Dendritic cell treated with granulocyte-macrophage colony-stimulating factor and Interleukin-4, amounts not matched to agents 40 ng/mL and 50 ng/mL, for 4 days (primary cell): ENCODE data around the gene TACC3.
A peak's percentile ranks its signal among the peaks of the same experiment; 100 is the strongest.
"Not testable (repeated sequence)": the region's sequence is repeated elsewhere in the genome, so short reads cannot be mapped to it uniquely, and the experiment has no call there.

ENCODE experiments used
- H3K27ac Mint-ChIP-seq: one replicate; pipeline ENCODE4 v1.8.0; 2022; ENCODE audit warnings: mild to moderate bottlenecking, mixed read lengths
- H3K27me3 Mint-ChIP-seq: one replicate; pipeline ENCODE4 v1.8.0; 2022; ENCODE audit warnings: mild to moderate bottlenecking, mixed read lengths
- H3K36me3 Mint-ChIP-seq: one replicate; pipeline ENCODE4 v1.8.0; 2022; ENCODE audit warnings: low read depth, mixed read lengths
- H3K4me1 Mint-ChIP-seq: one replicate; pipeline ENCODE4 v1.8.0; 2022; ENCODE audit warnings: low read depth, mixed read lengths
- H3K4me3 Mint-ChIP-seq: one replicate; pipeline ENCODE4 v1.8.0; 2022; ENCODE audit warnings: mild to moderate bottlenecking, moderate library complexity, mixed read lengths
- H3K9me3 Mint-ChIP-seq: one replicate; pipeline ENCODE4 v1.8.0; 2022; ENCODE audit warnings: mixed read lengths
- intact Hi-C: fragments of 100-400 bp; cut with micrococcal nuclease; formaldehyde crosslinking; loops from one replicate; pipeline ENCODE4 v1.15.0; 2022

The TACC3 gene

GRCh38 chr4:1686440-1687036 lies 34.8 kb upstream of the TACC3 start:
- intact Hi-C loops: no loop called here
- H3K27ac Mint-ChIP-seq: peak overlapping the region; percentile 28

DNA sequence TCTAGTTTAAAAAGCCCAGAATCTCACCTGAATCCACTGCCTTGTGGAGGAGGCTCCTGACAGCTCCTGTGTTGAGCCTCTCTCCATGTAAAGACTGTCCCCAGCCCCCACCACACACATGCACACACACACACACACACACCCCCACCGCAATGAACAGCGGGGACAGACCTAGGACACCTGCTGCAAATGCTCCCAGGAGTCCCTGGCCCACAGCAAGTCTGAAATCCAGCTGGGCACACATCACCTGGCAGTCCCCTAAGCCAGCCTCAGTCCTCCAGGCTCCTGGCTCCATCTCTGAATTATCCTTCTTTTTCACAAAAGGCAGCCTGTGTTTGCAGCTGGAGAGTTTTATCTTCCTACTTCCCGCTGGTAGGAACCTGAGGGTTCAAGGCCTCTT lies 30.6 kb upstream of the TACC3 start:
- intact Hi-C loops: no loop called here
- peaks cover 61% of the 10 kb centered on the region for H3K36me3 Mint-ChIP-seq
- H3K4me1 Mint-ChIP-seq: no peaks in the 10 kb centered on the region
- no peak overlapping the region for H3K27ac Mint-ChIP-seq
- H3K4me3 Mint-ChIP-seq: no peak overlapping the region
- H3K27me3 Mint-ChIP-seq: no peaks in the 10 kb centered on the region
- no peaks in the 10 kb centered on the region for H3K9me3 Mint-ChIP-seq

More at GRCh38 chr4:1686440-1687036, 34.8 kb upstream of the TACC3 start:
- Mint-ChIP-seq H3K4me3 (no peak overlapping the region), H3K36me3 (peaks cover 23% of the 10 kb centered on the region), H3K27me3 (no peaks in the 10 kb centered on the region), H3K4me1 (peaks cover 13% of the 10 kb centered on the region), H3K9me3 (no peaks in the 10 kb centered on the region)

DNA sequence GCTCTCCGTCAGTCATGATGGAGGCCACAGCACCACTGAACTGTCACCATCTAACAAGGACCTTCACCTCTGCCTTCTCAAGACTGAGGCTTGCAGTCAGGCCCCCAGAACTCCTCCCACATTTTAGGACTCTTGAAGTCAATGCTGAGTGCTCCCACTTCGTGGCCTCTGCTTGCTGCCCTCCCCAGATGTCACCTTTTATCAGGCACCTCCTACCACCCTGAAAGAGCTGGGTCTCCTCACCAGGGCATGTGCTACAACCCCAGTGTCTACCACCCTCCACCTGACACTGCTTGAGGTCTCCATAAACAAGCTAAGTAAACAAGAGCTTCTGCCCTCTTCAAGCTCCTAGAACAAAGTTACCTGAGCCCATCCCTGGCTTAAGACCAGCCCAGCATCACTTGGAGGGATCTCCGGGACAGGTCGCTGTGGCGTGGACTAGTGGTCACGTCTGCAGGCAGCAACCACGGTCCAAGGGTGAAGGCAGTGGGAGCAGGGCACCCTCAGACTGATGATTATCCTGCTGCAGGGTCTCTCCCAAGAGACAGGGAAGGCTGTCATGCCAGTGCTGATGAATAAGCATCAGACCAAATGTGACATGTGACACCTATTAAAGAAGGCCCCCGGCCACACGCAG lies 29.5 kb upstream of the TACC3 start:
- intact Hi-C loops: no loop called here
- Mint-ChIP-seq H3K4me3 (no peak overlapping the region), H3K27ac (no peak overlapping the region), H3K36me3 (peaks cover 73% of the 10 kb centered on the region), H3K27me3 (no peaks in the 10 kb centered on the region), H3K4me1 (no peaks in the 10 kb centered on the region), H3K9me3 (no peaks in the 10 kb centered on the region)

- Mint-ChIP-seq H3K36me3 (peaks cover 84% of the 10 kb centered on the region), H3K27me3 (no peaks in the 10 kb centered on the region), H3K4me3 (no peak overlapping the region), H3K4me1 (no peaks in the 10 kb centered on the region), H3K9me3 (no peaks in the 10 kb centered on the region), H3K27ac (no peak overlapping the region)
- intact Hi-C loops: loop anchor here (1.0 kb wide), 1 partner anchor 33 kb away; no protein-coding TSS in a partner anchor
These were observed 28.0 kb upstream of the TACC3 start for GRCh38 chr4:1693131-1693896.

GRCh38 chr4:1695913-1696312 lies 25.4 kb upstream of the TACC3 start:
- Mint-ChIP-seq H3K4me1 (no peaks in the 10 kb centered on the region), H3K27ac (no peak overlapping the region), H3K27me3 (no peaks in the 10 kb centered on the region), H3K36me3 (peaks cover 90% of the 10 kb centered on the region), H3K4me3 (no peak overlapping the region), H3K9me3 (no peaks in the 10 kb centered on the region)
- intact Hi-C loops: no loop called here

DNA sequence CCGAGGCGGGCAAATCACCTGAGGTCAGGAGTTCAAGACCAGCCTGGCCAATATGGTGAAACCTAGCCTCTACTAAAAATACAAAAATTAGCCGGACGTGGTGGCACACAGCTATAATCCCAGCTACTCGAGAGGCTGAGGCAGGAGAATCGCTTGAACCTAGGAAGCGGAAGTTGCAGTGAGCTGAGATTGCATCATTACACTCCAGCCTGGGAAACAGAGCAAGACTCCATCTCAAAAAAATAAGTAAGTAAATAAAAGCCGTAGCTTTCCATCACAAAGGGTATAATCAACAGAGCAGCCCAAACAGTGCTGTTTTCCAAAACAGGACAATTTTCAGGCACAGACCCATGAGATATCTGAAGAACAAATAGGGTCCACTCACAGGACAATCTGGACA lies 19.6 kb upstream of the TACC3 start:
- Mint-ChIP-seq H3K27ac (peak overlapping the region; percentile 34), H3K36me3 (peaks cover 88% of the 10 kb centered on the region), H3K4me1 (peaks cover 32% of the 10 kb centered on the region)
- intact Hi-C loops, H3K4me3 Mint-ChIP-seq, H3K9me3 Mint-ChIP-seq, H3K27me3 Mint-ChIP-seq: not testable (repeated sequence)

- no peaks in the 10 kb centered on the region for H3K9me3 Mint-ChIP-seq
- H3K27me3 Mint-ChIP-seq: no peaks in the 10 kb centered on the region
- H3K4me1 Mint-ChIP-seq: peaks cover 42% of the 10 kb centered on the region
- peaks cover 83% of the 10 kb centered on the region for H3K36me3 Mint-ChIP-seq
- H3K4me3 Mint-ChIP-seq: no peak overlapping the region
- intact Hi-C loops: no loop called here
- H3K27ac Mint-ChIP-seq: peak overlapping the region; percentile 22
These were observed 17.5 kb upstream of the TACC3 start for GRCh38 chr4:1703867-1704266.

GRCh38 chr4:1705732-1706131 lies 15.6 kb upstream of the TACC3 start:
- Mint-ChIP-seq H3K4me3 (no peak overlapping the region), H3K9me3 (no peaks in the 10 kb centered on the region), H3K36me3 (peaks cover 86% of the 10 kb centered on the region), H3K27me3 (no peaks in the 10 kb centered on the region), H3K4me1 (peaks cover 58% of the 10 kb centered on the region), H3K27ac (no peak overlapping the region)
- intact Hi-C loops: no loop called here

DNA sequence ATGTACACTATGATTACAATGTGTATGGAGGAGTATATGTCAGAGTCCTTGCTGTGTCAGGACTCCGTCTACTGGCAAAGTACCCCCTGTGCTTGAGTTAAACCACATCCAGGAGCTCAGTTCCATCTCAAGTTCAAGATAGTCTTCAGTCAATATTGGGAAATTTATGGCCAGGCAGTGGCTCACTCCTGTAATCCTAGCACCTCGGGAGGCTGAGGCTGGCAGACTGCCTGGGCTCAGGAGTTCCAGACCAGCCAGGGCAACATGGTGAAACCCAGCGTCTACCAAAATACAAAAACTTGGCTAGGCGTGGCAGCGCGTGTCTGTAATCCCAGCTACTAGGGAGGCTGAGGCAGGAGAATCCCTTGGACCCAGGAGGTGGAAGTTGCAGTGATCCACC lies 15.0 kb upstream of the TACC3 start:
- H3K36me3 Mint-ChIP-seq: peaks cover 90% of the 10 kb centered on the region
- no peak overlapping the region for H3K4me3 Mint-ChIP-seq
- H3K27ac Mint-ChIP-seq: no peak overlapping the region
- H3K9me3 Mint-ChIP-seq: no peaks in the 10 kb centered on the region
- H3K27me3 Mint-ChIP-seq: no peaks in the 10 kb centered on the region
- H3K4me1 Mint-ChIP-seq: peaks cover 64% of the 10 kb centered on the region
- intact Hi-C loops: no loop called here

- H3K27me3 Mint-ChIP-seq: no peaks in the 10 kb centered on the region
- no peak overlapping the region for H3K27ac Mint-ChIP-seq
- peaks cover 55% of the 10 kb centered on the region for H3K4me1 Mint-ChIP-seq
These were observed 12.7 kb upstream of the TACC3 start for GRCh38 chr4:1708581-1708980.

DNA sequence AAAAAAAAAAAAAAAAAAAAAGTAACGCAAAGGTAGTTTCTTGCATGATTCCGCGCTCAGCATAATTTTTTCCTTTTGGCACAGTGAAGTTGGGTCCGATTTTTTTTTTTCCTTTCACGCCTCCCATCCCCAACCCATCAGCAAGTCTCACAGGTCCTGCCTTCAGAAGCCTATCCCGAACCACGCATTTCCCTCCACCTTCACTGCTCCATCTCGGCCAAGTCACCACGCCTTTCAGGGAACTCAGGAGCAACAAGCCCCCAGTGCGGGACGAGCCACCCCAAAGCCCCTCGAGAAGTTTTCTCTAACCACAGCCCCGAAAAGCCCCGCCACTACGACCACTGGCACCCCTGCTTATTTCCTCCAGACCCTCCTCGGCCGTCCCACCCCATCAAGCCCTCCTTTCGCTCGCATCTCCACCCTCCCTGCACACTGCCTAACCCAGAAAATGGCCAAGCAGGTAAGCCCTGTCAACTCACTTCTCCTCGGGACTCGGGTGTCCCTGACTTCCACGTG lies 10.2 kb upstream of the TACC3 start:
- Mint-ChIP-seq H3K36me3 (peaks cover 71% of the 10 kb centered on the region), H3K27me3 (no peaks in the 10 kb centered on the region), H3K4me3 (peak overlapping the region; percentile 82), H3K9me3 (no peaks in the 10 kb centered on the region), H3K4me1 (peaks cover 67% of the 10 kb centered on the region), H3K27ac (peak overlapping the region; percentile 95)
- intact Hi-C loops: loop anchor here (10.0 kb wide), 2 partner anchors 126 to 294 kb away; partner anchors contain the start of gene NELFA

More at GRCh38 chr4:1708581-1708980, 12.7 kb upstream of the TACC3 start:
- H3K4me3 Mint-ChIP-seq: no peak overlapping the region
- intact Hi-C loops: no loop called here
- no peaks in the 10 kb centered on the region for H3K9me3 Mint-ChIP-seq
- peaks cover 82% of the 10 kb centered on the region for H3K36me3 Mint-ChIP-seq

- Mint-ChIP-seq H3K27ac (peak overlapping the region; percentile 95), H3K36me3 (peaks cover 71% of the 10 kb centered on the region), H3K27me3 (no peaks in the 10 kb centered on the region), H3K9me3 (no peaks in the 10 kb centered on the region), H3K4me3 (peak overlapping the region; percentile 82), H3K4me1 (peaks cover 73% of the 10 kb centered on the region)
- intact Hi-C loops: loop anchor here (1.0 to 10.0 kb wide), 5 partner anchors 10 to 293 kb away; partner anchors contain the start of genes FAM53A, NELFA, TACC3 and TMEM129
These were observed 9.6 kb upstream of the TACC3 start for GRCh38 chr4:1711571-1712215.

DNA sequence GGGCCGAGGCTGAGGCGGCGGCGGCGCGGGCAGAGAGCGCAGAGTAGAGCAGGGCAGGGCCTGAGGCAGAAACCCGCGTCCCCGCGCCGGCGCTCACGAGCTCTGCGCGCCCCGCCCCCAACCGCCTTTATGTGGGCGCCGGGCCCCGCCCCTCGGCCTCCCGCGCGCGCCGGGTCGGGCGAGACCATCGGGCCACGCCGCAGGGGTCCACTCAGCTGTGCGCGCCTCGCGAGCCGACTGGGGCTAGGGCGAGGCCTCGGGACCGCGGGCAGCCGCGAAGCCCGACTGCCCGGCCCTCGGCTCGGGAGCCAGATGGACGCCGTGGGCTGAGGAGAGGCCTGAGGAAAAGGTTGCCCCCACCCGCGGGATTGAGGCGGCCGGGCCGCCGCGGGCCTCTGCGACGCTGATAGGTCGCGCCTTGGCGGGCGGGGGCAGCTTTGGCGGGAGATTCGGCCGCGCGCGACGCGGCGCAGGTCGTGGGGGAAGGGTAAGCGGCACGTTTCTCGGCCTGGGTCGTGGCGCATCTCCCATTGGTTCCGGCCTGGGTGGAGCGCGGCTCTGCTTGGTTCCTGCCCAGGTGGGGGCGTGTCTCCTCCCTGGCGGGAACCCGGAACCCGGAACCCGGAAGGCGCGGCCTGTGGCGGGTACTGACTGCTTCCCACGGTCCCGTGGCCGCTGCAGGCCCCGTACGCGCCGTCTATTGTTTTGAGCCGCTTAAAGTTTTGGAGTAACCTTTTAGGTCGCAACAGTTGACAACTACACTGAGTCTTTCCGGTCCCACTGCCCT lies 8.9 kb upstream of the TACC3 start, which contains the start of gene SLBP:
SLBP (minus strand) TSS at position 104 of the 787 bp plus-strand sequence. CDS start 131 bp downstream, outside the sequence.
- Mint-ChIP-seq H3K27ac (peak within 1 kb of the TSS; percentile 95), H3K36me3 (peaks cover 74% of the 10 kb centered on the region), H3K4me3 (peak within 1 kb of the TSS; percentile 82), H3K4me1 (peaks cover 76% of the 10 kb centered on the region), H3K27me3 (no peaks in the 10 kb centered on the region), H3K9me3 (no peaks in the 10 kb centered on the region)
- intact Hi-C loops: loop anchor here (1.0 to 10.0 kb wide), 5 partner anchors 9 to 292 kb away; partner anchors contain the start of genes FAM53A, NELFA, TACC3 and TMEM129
